Nephron progenitor cell (in vitro differentiated cells): ENCODE data around the gene CRYBB1.
"Not testable (repeated sequence)": the region's sequence is repeated elsewhere in the genome, so short reads cannot be mapped to it uniquely, and the experiment has no call there.

Experiments used
- DNase-seq: peaks from one replicate; pipeline ENCODE4 v3.0.0; 2021
- H3K27ac Mint-ChIP-seq: 2 replicates; pipeline ENCODE4 v1.8.0; 2021; ENCODE audit warnings: mild to moderate bottlenecking, moderate library complexity, mixed read lengths
- H3K27me3 Mint-ChIP-seq: 2 replicates; pipeline ENCODE4 v1.8.0; 2021; ENCODE audit warnings: mild to moderate bottlenecking, low read depth, mixed read lengths; ENCODE audit not compliant: poor library complexity
- H3K36me3 Mint-ChIP-seq: 2 replicates; pipeline ENCODE4 v1.8.0; 2021; ENCODE audit warnings: low read depth, mixed read lengths
- H3K4me1 Mint-ChIP-seq: 2 replicates; pipeline ENCODE4 v1.8.0; 2021; ENCODE audit warnings: mixed read lengths
- H3K4me3 Mint-ChIP-seq: 2 replicates; pipeline ENCODE4 v1.8.0; 2021; ENCODE audit warnings: mild to moderate bottlenecking, moderate library complexity, mixed read lengths
- H3K9me3 Mint-ChIP-seq: 2 replicates; pipeline ENCODE4 v1.8.0; 2021; ENCODE audit warnings: mild to moderate bottlenecking, moderate library complexity, mixed read lengths
- CTCF ChIP-seq: fragments of 200-600 bp; sonication (generic); IDR thresholded peaks from 2 replicates; pipeline ENCODE4 v1.5.0; 2021; ENCODE audit warnings: antibody characterized with exemption

Gene CRYBB1

GRCh38 chr22:26615149-26615548, 2.7 kb downstream of the CRYBB1 start:
- Mint-ChIP-seq H3K36me3 (no peaks in the 10 kb centered on the region), H3K4me1 (peaks cover 33% of the 10 kb centered on the region), H3K9me3 (no peaks in the 10 kb centered on the region), H3K27ac (no peak overlapping the region), H3K27me3 (peaks cover 31% of the 10 kb centered on the region), H3K4me3 (no peak overlapping the region)
- TF ChIP-seq CTCF, result no peak
- DNase-seq, result no peak

GRCh38 chr22:26614322-26614721, 3.5 kb downstream of the CRYBB1 start:
- no peak for TF ChIP-seq CTCF
- Mint-ChIP-seq H3K27me3 (peaks cover 32% of the 10 kb centered on the region), H3K36me3 (no peaks in the 10 kb centered on the region), H3K9me3 (no peaks in the 10 kb centered on the region), H3K4me1 (peaks cover 33% of the 10 kb centered on the region), H3K4me3 (peak overlapping the region; percentile 52), H3K27ac (no peak overlapping the region)
- DNase-seq, result no peak

- H3K9me3 Mint-ChIP-seq, H3K36me3 Mint-ChIP-seq, H3K27ac Mint-ChIP-seq, DNase-seq, H3K4me3 Mint-ChIP-seq: not testable (repeated sequence)
- H3K27me3 Mint-ChIP-seq, result peaks cover 34% of the 10 kb centered on the region
- peaks cover 33% of the 10 kb centered on the region for H3K4me1 Mint-ChIP-seq
These were observed 4.1 kb downstream of the CRYBB1 start for GRCh38 chr22:26613753-26614152.

DNA sequence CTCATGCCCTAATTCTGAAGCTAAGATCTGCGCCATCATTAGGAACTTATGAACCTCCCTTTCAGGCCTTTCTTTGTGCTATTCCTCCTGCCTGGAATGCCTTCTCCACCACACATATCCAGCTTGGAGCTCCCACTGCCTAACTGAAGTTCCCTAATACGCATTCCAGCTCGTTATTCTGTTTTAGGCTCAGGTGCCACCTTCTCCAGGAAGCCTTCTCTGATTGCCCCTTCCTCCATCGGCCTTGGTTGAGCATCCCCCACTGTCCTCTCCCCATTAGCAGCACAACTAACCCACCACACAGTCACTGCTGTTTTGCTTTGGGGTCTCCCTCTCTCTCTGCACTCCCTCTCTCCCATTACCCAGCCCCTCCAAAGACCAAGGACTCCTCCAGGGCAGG, 5.2 kb downstream of the CRYBB1 start:
- H3K4me3 Mint-ChIP-seq, result no peak overlapping the region

GRCh38 chr22:26610996-26611395, 6.8 kb downstream of the CRYBB1 start:
- peaks cover 29% of the 10 kb centered on the region for H3K27me3 Mint-ChIP-seq
- no peak overlapping the region for H3K4me3 Mint-ChIP-seq
- no peak overlapping the region for H3K27ac Mint-ChIP-seq
- H3K36me3 Mint-ChIP-seq, result no peaks in the 10 kb centered on the region
- no peak for TF ChIP-seq CTCF
- DNase-seq, result no peak
- no peaks in the 10 kb centered on the region for H3K9me3 Mint-ChIP-seq
- H3K4me1 Mint-ChIP-seq, result peaks cover 13% of the 10 kb centered on the region

More for the DNA sequence above, 5.2 kb downstream of the CRYBB1 start:
- no peak overlapping the region for H3K27ac Mint-ChIP-seq
- peaks cover 34% of the 10 kb centered on the region for H3K27me3 Mint-ChIP-seq
- no peak for DNase-seq
- no peaks in the 10 kb centered on the region for H3K9me3 Mint-ChIP-seq
- no peaks in the 10 kb centered on the region for H3K36me3 Mint-ChIP-seq
- peaks cover 30% of the 10 kb centered on the region for H3K4me1 Mint-ChIP-seq
- no peak for TF ChIP-seq CTCF

GRCh38 chr22:26610072-26610958, 7.5 kb downstream of the CRYBB1 start:
- TF ChIP-seq CTCF, result no peak
- H3K27ac Mint-ChIP-seq, result peak overlapping the region; percentile 26
- no peaks in the 10 kb centered on the region for H3K36me3 Mint-ChIP-seq
- H3K27me3 Mint-ChIP-seq, result peaks cover 29% of the 10 kb centered on the region
- H3K4me1 Mint-ChIP-seq, result peaks cover 9% of the 10 kb centered on the region
- no peak for DNase-seq
- H3K9me3 Mint-ChIP-seq, result no peaks in the 10 kb centered on the region
- H3K4me3 Mint-ChIP-seq, result no peak overlapping the region
